HEK293T (cell line): ENCODE data around the gene TM7SF2.

ENCODE experiments used
- CTCF ChIA-PET: fragments of 350-600 bp; formaldehyde crosslinking; extraction: SDS; loops from one replicate; lab custom pipeline; 2021; ENCODE audit warnings: antibody characterized with exemption, inconsistent platforms; lab: Yijun Ruan, JAX
- POLR2A ChIA-PET: fragments of 350-600 bp; formaldehyde crosslinking; extraction: SDS; loops from one replicate; lab custom pipeline; 2020; ENCODE audit warnings: antibody characterized with exemption, inconsistent platforms; lab: Yijun Ruan, JAX
- DNase-seq: peaks from one replicate; pipeline ENCODE4 v3.0.0; 2012; ENCODE audit warnings: mixed read lengths; ENCODE audit errors: extremely low spot score
- ARNT ChIP-seq: fragments of 450-650 bp; IDR thresholded peaks from 2 replicates; pipeline ENCODE4 v1.6.1; 2017; ENCODE audit warnings: mild to moderate bottlenecking
- BHLHE40 ChIP-seq: fragments of 450-650 bp; IDR thresholded peaks from 2 replicates; pipeline ENCODE4 v1.6.1; 2016; ENCODE audit warnings: mild to moderate bottlenecking, moderate library complexity, borderline replicate concordance
- CTBP1 ChIP-seq: fragments of 450-650 bp; IDR thresholded peaks from 2 replicates; pipeline ENCODE4 v1.6.1; 2016; ENCODE audit warnings: borderline replicate concordance
- ELF4 ChIP-seq: fragments of 450-650 bp; IDR thresholded peaks from 2 replicates; pipeline ENCODE4 v1.6.1; 2017; ENCODE audit warnings: antibody characterized with exemption
- FOXA1 ChIP-seq: fragments of 450-650 bp; IDR thresholded peaks from 2 replicates; pipeline ENCODE4 v1.6.1; 2016; ENCODE audit warnings: mild to moderate bottlenecking
- FOXK2 ChIP-seq: fragments of 450-650 bp; IDR thresholded peaks from 2 replicates; pipeline ENCODE4 v1.6.1; 2016; ENCODE audit warnings: mild to moderate bottlenecking
- FOXM1 ChIP-seq: fragments of 450-650 bp; IDR thresholded peaks from 2 replicates; pipeline ENCODE4 v1.6.1; 2017; ENCODE audit warnings: mild to moderate bottlenecking, borderline replicate concordance
- HDGF ChIP-seq: fragments of 450-650 bp; IDR thresholded peaks from 2 replicates; pipeline ENCODE4 v1.6.1; 2017; ENCODE audit warnings: antibody characterized with exemption, borderline replicate concordance
- L3MBTL2 ChIP-seq: fragments of 450-650 bp; conservative IDR thresholded peaks from 2 replicates; pipeline ENCODE4 v1.6.1; 2016; ENCODE audit warnings: mild to moderate bottlenecking
- LEF1 ChIP-seq: fragments of 450-650 bp; IDR thresholded peaks from 2 replicates; pipeline ENCODE4 v1.6.1; 2017; ENCODE audit warnings: mild to moderate bottlenecking, borderline replicate concordance
- NFRKB ChIP-seq: fragments of 450-650 bp; IDR thresholded peaks from 2 replicates; pipeline ENCODE4 v1.6.1; 2016; ENCODE audit warnings: mild to moderate bottlenecking, moderate library complexity
- PKNOX1 ChIP-seq: fragments of 450-650 bp; IDR thresholded peaks from 2 replicates; pipeline ENCODE4 v1.6.1; 2016
- SP1 ChIP-seq: fragments of 450-650 bp; IDR thresholded peaks from 2 replicates; pipeline ENCODE4 v1.6.1; 2017
- SUZ12 ChIP-seq: fragments of 450-650 bp; IDR thresholded peaks from 2 replicates; pipeline ENCODE4 v1.6.1; 2016; ENCODE audit warnings: mild to moderate bottlenecking
- TARDBP ChIP-seq: fragments of 450-650 bp; IDR thresholded peaks from 2 replicates; pipeline ENCODE4 v1.6.1; 2016
- ZNF384 ChIP-seq: fragments of 450-650 bp; IDR thresholded peaks from 2 replicates; pipeline ENCODE4 v1.6.1; 2016

TM7SF2 gene

DNA sequence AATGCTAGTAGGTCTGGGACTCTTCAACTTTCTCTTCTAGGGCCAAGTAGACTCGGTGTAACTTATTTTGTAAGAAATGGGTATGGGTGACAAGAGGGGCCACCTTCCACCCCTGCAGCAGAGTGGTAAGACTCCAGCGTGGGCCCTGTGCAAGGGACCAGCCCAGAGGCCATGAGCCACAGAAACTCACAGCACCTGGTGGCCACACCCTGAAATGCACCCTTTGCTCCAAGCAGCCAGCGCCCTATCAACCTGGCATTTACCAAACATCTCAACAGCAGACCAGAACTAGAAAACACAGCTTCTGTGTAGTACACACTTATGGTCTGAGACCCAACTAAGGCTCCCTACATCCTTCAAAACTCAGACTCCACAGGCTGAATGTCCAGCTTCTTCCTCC lies 33.5 kb upstream of the TM7SF2 start:
- ChIA-PET POLR2A (interaction anchor here (0.9 to 1.2 kb wide), 3 partner anchors 19 to 64 kb away, joined by 3 read pairs; partner anchors contain the start of genes ARL2, FAU and MRPL49), CTCF (interaction anchor here (0.9 kb wide), 1 partner anchor 32 kb away, joined by 3 read pairs; no protein-coding TSS in a partner anchor)
- no peak for TF ChIP-seq HDGF
- no peak for TF ChIP-seq FOXK2
- TF ChIP-seq L3MBTL2: no peak
- no peak for TF ChIP-seq SP1
- TF ChIP-seq NFRKB: no peak
- TF ChIP-seq FOXM1: no peak
- TF ChIP-seq ZNF384: no peak
- no peak for TF ChIP-seq FOXA1
- no peak for TF ChIP-seq LEF1
- TF ChIP-seq TARDBP: no peak
- no peak for TF ChIP-seq PKNOX1
- TF ChIP-seq CTBP1: no peak
- TF ChIP-seq ARNT: no peak
- no peak for TF ChIP-seq SUZ12
- TF ChIP-seq ELF4: no peak
- TF ChIP-seq BHLHE40: no peak
- peak; percentile 71 for DNase-seq

DNA sequence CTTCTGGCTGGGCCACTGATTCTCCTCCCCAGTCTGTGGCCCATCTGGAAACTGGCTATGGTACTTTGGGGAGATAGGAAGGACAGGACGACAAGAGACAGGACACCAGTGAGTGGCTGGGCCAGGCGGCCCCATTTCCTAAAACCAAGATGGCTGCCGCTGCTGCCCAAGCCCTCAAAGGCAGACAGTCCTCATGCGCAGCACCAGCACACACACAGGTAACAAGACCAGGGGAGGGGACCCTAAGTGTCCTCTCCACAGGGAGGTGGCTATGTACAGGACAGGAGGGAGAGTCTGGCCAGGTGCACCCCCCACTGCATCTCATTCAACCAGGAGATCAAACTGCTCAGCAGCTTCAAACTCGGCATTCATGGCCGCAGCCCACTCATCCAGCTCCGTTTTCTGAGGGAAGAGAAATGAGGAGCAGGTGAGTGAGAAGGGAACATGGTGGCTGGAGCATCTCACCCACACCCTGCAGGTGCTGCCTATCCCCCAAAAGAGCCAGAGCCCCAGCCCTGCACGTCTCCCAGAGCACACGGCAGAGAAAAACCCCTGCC lies 32.8 kb upstream of the TM7SF2 start:
- no peak for DNase-seq
- POLR2A ChIA-PET: interaction anchor here (0.9 to 1.2 kb wide), 3 partner anchors 20 to 65 kb away, joined by 3 read pairs; partner anchors contain the start of genes ARL2, FAU and MRPL49
- CTCF ChIA-PET: interaction anchor here (0.6 to 0.9 kb wide), 2 partner anchors 32 to 83 kb away, joined by 3 read pairs; no protein-coding TSS in a partner anchor
- no peak for TF ChIP-seq ELF4
- TF ChIP-seq BHLHE40: no peak
- no peak for TF ChIP-seq SP1
- no peak for TF ChIP-seq ARNT
- no peak for TF ChIP-seq LEF1
- TF ChIP-seq ZNF384: no peak
- TF ChIP-seq HDGF: no peak
- no peak for TF ChIP-seq SUZ12
- no peak for TF ChIP-seq TARDBP
- TF ChIP-seq FOXA1: no peak
- no peak for TF ChIP-seq L3MBTL2
- no peak for TF ChIP-seq FOXK2
- no peak for TF ChIP-seq FOXM1
- TF ChIP-seq CTBP1: no peak
- TF ChIP-seq NFRKB: no peak
- no peak for TF ChIP-seq PKNOX1

DNA sequence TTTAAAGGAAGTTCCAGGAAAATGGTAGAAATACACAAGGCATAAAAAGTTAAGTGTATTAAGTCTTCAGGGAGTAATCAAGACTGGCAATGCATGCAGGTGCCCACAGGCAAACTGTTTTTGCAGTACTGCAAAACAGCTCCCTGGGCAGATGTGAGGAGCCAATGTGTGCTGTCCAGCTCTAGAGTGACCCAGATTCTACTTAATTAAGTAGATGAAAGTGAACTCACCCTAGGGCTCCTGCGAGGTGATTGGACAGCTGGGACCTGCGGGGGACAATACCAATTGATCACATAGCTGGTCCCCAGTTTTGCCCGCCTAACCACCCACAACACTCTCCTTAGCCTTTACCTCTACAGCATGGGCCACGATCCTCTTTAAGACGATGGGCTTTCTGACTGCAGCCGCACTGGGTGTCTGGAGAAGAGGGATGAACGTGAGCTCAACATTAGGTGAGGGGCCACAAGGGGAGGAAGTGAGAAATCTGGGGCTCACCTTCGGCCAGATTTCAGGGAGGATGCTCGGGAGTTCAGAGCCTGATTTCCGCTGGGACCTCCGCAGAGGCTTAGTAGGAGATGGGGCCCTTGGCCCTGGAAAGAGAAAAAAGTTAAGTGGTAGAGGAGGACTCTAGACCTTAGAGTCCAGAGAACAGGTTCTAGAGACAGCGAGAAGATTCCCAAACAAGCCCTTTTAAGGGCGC lies 28.4 kb upstream of the TM7SF2 start:
- ChIA-PET POLR2A (interaction anchor here (0.7 to 2.4 kb wide), 12 partner anchors 10 to 87 kb away, joined by 3 to 11 read pairs (median 4); partner anchors contain the start of genes ARL2, BATF2, FAU and MRPL49), CTCF (interaction anchor here (0.9 to 2.0 kb wide), 3 partner anchors 34 to 68 kb away, joined by 3 to 6 read pairs (median 3); partner anchors contain the start of gene ZNHIT2)
- TF ChIP-seq PKNOX1 (no peak), ELF4 (no peak), NFRKB (no peak), ARNT (no peak), CTBP1 (no peak), HDGF (no peak), BHLHE40 (no peak), SP1 (no peak), LEF1 (no peak), SUZ12 (no peak)
- DNase-seq: no peak

DNA sequence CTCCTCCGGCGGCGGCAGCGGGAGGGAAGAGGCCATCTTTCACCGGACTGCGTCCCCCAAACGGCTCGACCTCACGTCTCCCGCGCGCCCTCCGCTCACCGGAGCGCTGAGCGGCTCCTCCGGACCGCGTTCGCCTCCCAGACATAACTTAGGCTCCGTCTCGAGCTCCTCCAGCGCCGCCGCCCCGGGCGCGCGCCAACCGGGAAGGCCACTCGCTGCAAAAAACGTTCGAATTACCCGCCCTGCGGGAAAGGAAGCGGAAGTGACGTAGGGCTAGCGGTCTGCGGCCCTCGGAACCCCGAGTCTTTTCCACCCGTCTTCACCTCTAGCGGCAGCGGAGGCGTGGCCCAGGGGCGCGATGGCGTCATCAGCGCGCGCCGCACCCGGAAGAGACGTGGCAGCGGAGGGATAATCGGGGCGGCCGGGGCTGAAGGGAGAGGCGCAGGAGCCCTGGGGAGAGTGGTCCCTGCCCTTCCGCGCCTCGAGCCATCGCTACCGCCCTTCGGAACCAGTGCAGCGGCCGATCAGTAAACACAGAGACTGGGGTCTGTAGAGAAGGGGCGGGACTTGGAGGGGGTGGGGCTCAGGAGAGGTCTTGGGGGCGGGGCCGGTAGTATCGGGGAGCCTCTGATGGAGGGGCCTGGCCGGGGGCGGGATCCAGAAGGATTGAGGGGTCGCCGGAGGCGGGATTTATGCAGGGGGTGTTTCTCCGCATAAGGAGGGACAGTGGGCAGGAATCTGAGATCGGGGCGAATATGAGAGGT lies 27.7 kb upstream of the TM7SF2 start, which contains the start of the genes CDCA5 and ZFPL1:
Gene CDCA5, minus strand, starts transcription at position 207 of the 764 bp plus-strand sequence. Its CDS starts 62 bp downstream, at position 145.
Gene ZFPL1, plus strand, starts transcription at position 389 of the 764 bp plus-strand sequence. CDS start 477 bp downstream, outside the sequence.
- ChIA-PET CTCF (interaction anchor here (1.1 to 2.0 kb wide), 2 partner anchors 33 to 69 kb away, joined by 3 to 6 read pairs; partner anchors contain the start of gene ZNHIT2), POLR2A (interaction anchor here (1.3 to 2.4 kb wide), 7 partner anchors 11 to 87 kb away, joined by 3 to 11 read pairs (median 5); partner anchors contain the start of genes ARL2, BATF2, FAU and MRPL49)
- no peak for TF ChIP-seq HDGF
- no peak for TF ChIP-seq PKNOX1
- TF ChIP-seq L3MBTL2: peak; percentile 39; the same call in 1 of the 2 replicates
- peak; percentile 83 for TF ChIP-seq ELF4
- DNase-seq: peak; percentile 99
